Neural cell (in vitro differentiated cells): ENCODE data around the gene ABCF2. TPM values are rescaled to one million over a fixed set of nuclear protein-coding genes. Genes with fewer than 3 reads are reported as not detected.

Experiments used
- H2AFZ ChIP-seq: fragments of 200-600, 300-800 bp; sonication (generic), shearing (Covaris generic); 2 replicates; pipeline ENCODE4 v1.6.0; 2014; ENCODE audit warnings: low read depth, mild to moderate bottlenecking, antibody characterized with exemption, low read length, moderate library complexity
- H3F3A ChIP-seq: fragments of 200-600 bp; shearing (Covaris generic); 2 replicates; pipeline ENCODE4 v1.6.1; 2016; ENCODE audit warnings: mild to moderate bottlenecking, moderate library complexity, mixed read lengths, antibody characterized with exemption, low read length; ENCODE audit not compliant: insufficient read depth, poor library complexity, severe bottlenecking
- H3K27ac ChIP-seq: fragments of 200-600, 300-800 bp; sonication (generic), shearing (Covaris generic); 2 replicates; pipeline ENCODE4 v1.5.1; 2014; ENCODE audit warnings: mild to moderate bottlenecking, low read length, moderate library complexity
- H3K27me3 ChIP-seq: fragments of 300-800, 200-600 bp; sonication (generic), shearing (Covaris generic); 2 replicates; pipeline ENCODE4 v1.6.0; 2014; ENCODE audit warnings: mild to moderate bottlenecking, low read depth, low read length, moderate library complexity; ENCODE audit not compliant: insufficient read depth
- H3K36me3 ChIP-seq: fragments of 300-800, 200-600 bp; sonication (generic), shearing (Covaris generic); 2 replicates; pipeline ENCODE4 v1.5.1; 2014; ENCODE audit warnings: mild to moderate bottlenecking, antibody characterized with exemption, low read length, moderate library complexity; ENCODE audit not compliant: insufficient read depth
- H3K4me2 ChIP-seq: fragments of 300-800, 200-600 bp; sonication (generic), shearing (Covaris generic); 2 replicates; pipeline ENCODE4 v1.6.0; 2014; ENCODE audit warnings: mild to moderate bottlenecking, low read length
- H3K4me3 ChIP-seq: fragments of 300-800, 200-600 bp; sonication (generic), shearing (Covaris generic); 2 replicates; pipeline ENCODE4 v1.5.1; 2014; ENCODE audit warnings: mild to moderate bottlenecking, low read length, moderate library complexity
- H3K79me2 ChIP-seq: fragments of 200-600 bp; shearing (Covaris generic); replicated peaks from 2 replicates; pipeline ENCODE4 v1.6.0; 2014; ENCODE audit warnings: mild to moderate bottlenecking, low read length, moderate library complexity; ENCODE audit not compliant: insufficient read depth
- H3K9ac ChIP-seq: fragments of 300-800, 200-600 bp; sonication (generic), shearing (Covaris generic); 2 replicates; pipeline ENCODE4 v1.6.1; 2016; ENCODE audit warnings: mild to moderate bottlenecking, low read length, mixed read lengths
- H3K9me2 ChIP-seq: fragments of 200-600 bp; shearing (Covaris generic); 2 replicates; pipeline ENCODE4 v1.6.1; 2016; ENCODE audit warnings: mild to moderate bottlenecking, low read length, mixed read lengths; ENCODE audit not compliant: insufficient read depth
- H3K9me3 ChIP-seq: fragments of 200-600, 300-800 bp; sonication (generic), shearing (Covaris generic); 2 replicates; pipeline ENCODE4 v1.6.1; 2016; ENCODE audit warnings: mild to moderate bottlenecking, mixed run types, low read length, moderate library complexity, mixed read lengths
- H4K20me1 ChIP-seq: fragments of 200-600 bp; shearing (Covaris generic); 2 replicates; pipeline ENCODE4 v1.6.1; 2016; ENCODE audit warnings: mild to moderate bottlenecking, mixed run types; ENCODE audit not compliant: insufficient read depth
- EP300 ChIP-seq: fragments of 450-650 bp; conservative IDR thresholded peaks from 2 replicates; pipeline ENCODE4 v1.6.1; 2014; ENCODE audit warnings: antibody characterized with exemption, mild to moderate bottlenecking, moderate library complexity; ENCODE audit not compliant: poor library complexity, severe bottlenecking
- EZH2 ChIP-seq: fragments of 200-600, 300-800 bp; shearing (Covaris generic), sonication (generic); IDR thresholded peaks from 2 replicates; pipeline ENCODE4 v1.6.1; 2014; ENCODE audit warnings: antibody characterized with exemption, low read length, borderline replicate concordance, mild to moderate bottlenecking; ENCODE audit not compliant: insufficient read depth, poor library complexity, severe bottlenecking
- MXI1 ChIP-seq: fragments of 450-650 bp; conservative IDR thresholded peaks from 2 replicates; pipeline ENCODE4 v1.6.1; 2014; ENCODE audit warnings: antibody characterized with exemption, mild to moderate bottlenecking; ENCODE audit not compliant: poor library complexity, severe bottlenecking
- POLR2AphosphoS5 ChIP-seq: IDR thresholded peaks from 2 replicates; pipeline ENCODE4 v1.6.1; 2012
- RAD21 ChIP-seq: fragments of 450-650 bp; conservative IDR thresholded peaks from 2 replicates; pipeline ENCODE4 v1.6.1; 2014; ENCODE audit warnings: antibody characterized with exemption, mild to moderate bottlenecking, moderate library complexity
- SMC3 ChIP-seq: fragments of 450-650 bp; conservative IDR thresholded peaks from 2 replicates; pipeline ENCODE4 v1.6.1; 2014; ENCODE audit warnings: antibody characterized with exemption, mild to moderate bottlenecking, moderate library complexity; ENCODE audit not compliant: poor library complexity
- TAF1 ChIP-seq: IDR thresholded peaks from 2 replicates; pipeline ENCODE4 v1.6.1; 2012; ENCODE audit warnings: low read depth
- polyA plus RNA-seq: library from polyadenylated mRNA; depleted of rRNA; stranded (reverse); fragments of >200 nt; gene quantifications from 2 replicates; pipeline ENCODE4 v1.2.3, GENCODE V29; 2014
- TF ChIP-seq, protein P1 (sequence below): fragments of 450-650 bp; IDR thresholded peaks from 2 replicates; pipeline ENCODE4 v1.5.1; 2014; ENCODE audit warnings: antibody characterized with exemption, mild to moderate bottlenecking, moderate library complexity; ENCODE audit not compliant: poor library complexity, severe bottlenecking
- TF ChIP-seq, protein P2 (sequence below): IDR thresholded peaks from 2 replicates; pipeline ENCODE4 v1.6.1; 2012; ENCODE audit warnings: borderline replicate concordance

Gene ABCF2
- polyA plus RNA-seq, 1 donor from 2014 or later: 32.7 TPM

DNA sequence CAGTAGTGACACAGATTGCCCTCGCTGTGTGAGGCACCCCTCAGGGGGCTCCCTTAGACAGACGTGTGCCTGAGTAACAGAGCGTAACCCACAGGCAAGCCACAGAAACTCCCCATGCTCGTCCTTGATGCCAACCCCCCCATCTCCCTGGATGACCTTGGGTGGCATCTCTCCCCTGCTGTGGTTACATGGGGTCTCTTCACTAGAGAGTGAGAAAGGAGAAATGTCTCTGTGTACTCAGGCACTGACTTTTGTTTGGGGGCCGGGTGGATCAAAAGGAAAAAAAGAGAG, 38.8 kb downstream of the ABCF2 start:
- Histone ChIP-seq H3K36me3 (no peaks in the 10 kb centered on the region), H3K27me3 (no peaks in the 10 kb centered on the region)
- TF ChIP-seq RAD21 (no peak), POLR2AphosphoS5 (no peak), TAF1 (no peak), MXI1 (no peak), EZH2 (no peak), SMC3 (no peak), EP300 (no peak)
- TF ChIP-seq, protein P1, sequence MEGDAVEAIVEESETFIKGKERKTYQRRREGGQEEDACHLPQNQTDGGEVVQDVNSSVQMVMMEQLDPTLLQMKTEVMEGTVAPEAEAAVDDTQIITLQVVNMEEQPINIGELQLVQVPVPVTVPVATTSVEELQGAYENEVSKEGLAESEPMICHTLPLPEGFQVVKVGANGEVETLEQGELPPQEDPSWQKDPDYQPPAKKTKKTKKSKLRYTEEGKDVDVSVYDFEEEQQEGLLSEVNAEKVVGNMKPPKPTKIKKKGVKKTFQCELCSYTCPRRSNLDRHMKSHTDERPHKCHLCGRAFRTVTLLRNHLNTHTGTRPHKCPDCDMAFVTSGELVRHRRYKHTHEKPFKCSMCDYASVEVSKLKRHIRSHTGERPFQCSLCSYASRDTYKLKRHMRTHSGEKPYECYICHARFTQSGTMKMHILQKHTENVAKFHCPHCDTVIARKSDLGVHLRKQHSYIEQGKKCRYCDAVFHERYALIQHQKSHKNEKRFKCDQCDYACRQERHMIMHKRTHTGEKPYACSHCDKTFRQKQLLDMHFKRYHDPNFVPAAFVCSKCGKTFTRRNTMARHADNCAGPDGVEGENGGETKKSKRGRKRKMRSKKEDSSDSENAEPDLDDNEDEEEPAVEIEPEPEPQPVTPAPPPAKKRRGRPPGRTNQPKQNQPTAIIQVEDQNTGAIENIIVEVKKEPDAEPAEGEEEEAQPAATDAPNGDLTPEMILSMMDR: no peak
- TF ChIP-seq, protein P2, sequence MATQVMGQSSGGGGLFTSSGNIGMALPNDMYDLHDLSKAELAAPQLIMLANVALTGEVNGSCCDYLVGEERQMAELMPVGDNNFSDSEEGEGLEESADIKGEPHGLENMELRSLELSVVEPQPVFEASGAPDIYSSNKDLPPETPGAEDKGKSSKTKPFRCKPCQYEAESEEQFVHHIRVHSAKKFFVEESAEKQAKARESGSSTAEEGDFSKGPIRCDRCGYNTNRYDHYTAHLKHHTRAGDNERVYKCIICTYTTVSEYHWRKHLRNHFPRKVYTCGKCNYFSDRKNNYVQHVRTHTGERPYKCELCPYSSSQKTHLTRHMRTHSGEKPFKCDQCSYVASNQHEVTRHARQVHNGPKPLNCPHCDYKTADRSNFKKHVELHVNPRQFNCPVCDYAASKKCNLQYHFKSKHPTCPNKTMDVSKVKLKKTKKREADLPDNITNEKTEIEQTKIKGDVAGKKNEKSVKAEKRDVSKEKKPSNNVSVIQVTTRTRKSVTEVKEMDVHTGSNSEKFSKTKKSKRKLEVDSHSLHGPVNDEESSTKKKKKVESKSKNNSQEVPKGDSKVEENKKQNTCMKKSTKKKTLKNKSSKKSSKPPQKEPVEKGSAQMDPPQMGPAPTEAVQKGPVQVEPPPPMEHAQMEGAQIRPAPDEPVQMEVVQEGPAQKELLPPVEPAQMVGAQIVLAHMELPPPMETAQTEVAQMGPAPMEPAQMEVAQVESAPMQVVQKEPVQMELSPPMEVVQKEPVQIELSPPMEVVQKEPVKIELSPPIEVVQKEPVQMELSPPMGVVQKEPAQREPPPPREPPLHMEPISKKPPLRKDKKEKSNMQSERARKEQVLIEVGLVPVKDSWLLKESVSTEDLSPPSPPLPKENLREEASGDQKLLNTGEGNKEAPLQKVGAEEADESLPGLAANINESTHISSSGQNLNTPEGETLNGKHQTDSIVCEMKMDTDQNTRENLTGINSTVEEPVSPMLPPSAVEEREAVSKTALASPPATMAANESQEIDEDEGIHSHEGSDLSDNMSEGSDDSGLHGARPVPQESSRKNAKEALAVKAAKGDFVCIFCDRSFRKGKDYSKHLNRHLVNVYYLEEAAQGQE: no peak

DNA sequence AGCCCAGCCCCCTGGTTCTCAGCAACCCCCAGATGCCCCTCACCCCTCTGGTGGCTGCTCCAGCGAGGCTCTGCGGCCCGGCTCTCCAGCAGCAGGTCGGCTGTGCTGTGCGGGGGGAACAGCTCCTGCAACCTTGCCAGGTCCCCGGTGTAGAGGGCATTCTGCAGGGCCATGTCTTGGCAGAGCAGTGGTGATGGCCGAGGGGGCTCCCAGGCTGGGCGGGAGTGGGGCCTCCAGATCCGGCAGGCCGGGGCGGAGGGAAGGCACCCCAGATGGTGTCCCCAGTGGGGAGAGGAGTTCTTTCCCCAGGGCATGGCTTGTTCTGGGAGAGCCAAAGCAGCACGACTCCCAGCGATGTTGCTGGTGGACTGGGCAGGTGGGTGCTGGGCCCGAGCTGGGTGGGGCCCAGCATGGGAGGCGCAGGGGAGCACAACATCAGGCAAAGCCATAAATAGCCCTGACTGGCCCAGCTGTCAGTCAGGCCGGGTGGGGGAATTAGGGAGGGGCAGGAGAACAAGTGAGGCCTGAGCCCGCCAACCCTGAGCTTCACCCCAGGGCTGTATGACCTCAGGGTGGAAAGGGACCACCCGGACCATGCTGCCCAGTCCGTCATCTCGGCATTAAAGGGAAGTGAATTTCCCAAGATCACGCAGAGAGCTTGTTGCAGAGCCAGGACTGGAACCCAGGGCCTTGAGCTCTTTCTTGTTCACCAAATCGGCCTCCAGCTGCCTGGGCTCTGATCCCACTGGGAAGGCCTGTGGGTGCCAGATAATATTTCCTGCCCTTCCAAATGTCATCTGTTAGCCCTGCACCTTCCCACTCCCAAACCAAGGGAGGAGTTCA, 39.4 kb downstream of the ABCF2 start:
- H3K79me2 ChIP-seq: no peaks in the 10 kb centered on the region
- no peak overlapping the region for H2AFZ ChIP-seq
- H3K9ac ChIP-seq: no peak overlapping the region
- H3K4me3 ChIP-seq: no peak overlapping the region
- H3K27me3 ChIP-seq: no peaks in the 10 kb centered on the region
- no peak overlapping the region for H3K4me2 ChIP-seq
- no peaks in the 10 kb centered on the region for H3F3A ChIP-seq
- no peaks in the 10 kb centered on the region for H4K20me1 ChIP-seq
- no peak overlapping the region for H3K27ac ChIP-seq
- no peaks in the 10 kb centered on the region for H3K9me3 ChIP-seq
- no peaks in the 10 kb centered on the region for H3K36me3 ChIP-seq
- H3K9me2 ChIP-seq: no peaks in the 10 kb centered on the region
- no peak for TF ChIP-seq EZH2
- TF ChIP-seq POLR2AphosphoS5: no peak
- TF ChIP-seq TAF1: no peak

More for the DNA sequence above, 38.8 kb downstream of the ABCF2 start:
- H3K4me3 ChIP-seq: no peak overlapping the region
- no peaks in the 10 kb centered on the region for H3K9me2 ChIP-seq
- H4K20me1 ChIP-seq: no peaks in the 10 kb centered on the region
- no peaks in the 10 kb centered on the region for H3F3A ChIP-seq
- no peak overlapping the region for H3K4me2 ChIP-seq
- no peak overlapping the region for H3K9ac ChIP-seq
- no peak overlapping the region for H2AFZ ChIP-seq
- H3K27ac ChIP-seq: no peak overlapping the region
- no peaks in the 10 kb centered on the region for H3K79me2 ChIP-seq
- H3K9me3 ChIP-seq: no peaks in the 10 kb centered on the region
